HepG2 (cell line): ENCODE data around the gene LILRB4. TPM values are rescaled to one million over a fixed set of nuclear protein-coding genes. Genes with fewer than 3 reads are reported as not detected.

Source experiments
- CSRNP2 ChIP-seq: sonication (generic); formaldehyde crosslinking; conservative IDR thresholded peaks from 2 replicates; pipeline ENCODE4 v1.8.0; 2022; ENCODE audit warnings: low read depth, missing genetic modification reagents
- DNMT3B ChIP-seq: conservative IDR thresholded peaks from 2 replicates; pipeline ENCODE4 v1.6.1; 2016; ENCODE audit warnings: missing biosample characterization, control low read depth
- ETV5 ChIP-seq: IDR thresholded peaks from 2 replicates; pipeline ENCODE4 v1.6.1; 2018; ENCODE audit warnings: missing biosample characterization, missing genetic modification reagents, inconsistent platforms, borderline replicate concordance
- HNRNPK ChIP-seq: fragments of 200-400 bp; formaldehyde crosslinking; IDR thresholded peaks from 2 replicates; pipeline ENCODE4 v1.6.1; 2018; ENCODE audit warnings: low read length, low read depth, moderate library complexity, mild to moderate bottlenecking; ENCODE audit not compliant: poor library complexity, severe bottlenecking
- MAX ChIP-seq: IDR thresholded peaks from 2 replicates; pipeline ENCODE4 v1.6.1; 2012; ENCODE audit warnings: inconsistent platforms
- NRL ChIP-seq: sonication (generic); formaldehyde crosslinking; IDR thresholded peaks from 2 replicates; pipeline ENCODE4 v1.5.0; 2020; ENCODE audit warnings: missing genetic modification reagents, mild to moderate bottlenecking, moderate library complexity, borderline replicate concordance
- PRDM4 ChIP-seq: sonication (generic); formaldehyde crosslinking; IDR thresholded peaks from 2 replicates; pipeline ENCODE4 v1.9.0; 2021; ENCODE audit warnings: missing genetic modification reagents, borderline replicate concordance
- REPIN1 ChIP-seq: sonication (generic); formaldehyde crosslinking; IDR thresholded peaks from 2 replicates; pipeline ENCODE4 v1.8.0; 2022; ENCODE audit warnings: missing genetic modification reagents, low read depth, mild to moderate bottlenecking, borderline replicate concordance
- SNAPC5 ChIP-seq: sonication (generic); formaldehyde crosslinking; IDR thresholded peaks from 2 replicates; pipeline ENCODE4 v1.8.1; 2023; ENCODE audit warnings: mild to moderate bottlenecking, missing genetic modification reagents, borderline replicate concordance
- SP4 ChIP-seq: sonication (generic); formaldehyde crosslinking; IDR thresholded peaks from 2 replicates; pipeline ENCODE4 v1.8.1; 2023; ENCODE audit warnings: mild to moderate bottlenecking, missing genetic modification reagents
- STAT6 ChIP-seq: sonication (generic); formaldehyde crosslinking; IDR thresholded peaks from 2 replicates; pipeline ENCODE4 v1.4.0; 2020; ENCODE audit warnings: missing genetic modification reagents, mild to moderate bottlenecking, borderline replicate concordance
- TCF7 ChIP-seq: sonication (generic); IDR thresholded peaks from 2 replicates; pipeline ENCODE4 v1.6.1; 2016; ENCODE audit warnings: antibody characterized with exemption, low read depth
- THYN1 ChIP-seq: sonication (generic); formaldehyde crosslinking; IDR thresholded peaks from 2 replicates; pipeline ENCODE4 v1.8.1; 2023; ENCODE audit warnings: low read depth, mild to moderate bottlenecking, moderate library complexity, missing genetic modification reagents, borderline replicate concordance
- TRIM22 ChIP-seq: fragments of 450-650 bp; IDR thresholded peaks from 2 replicates; pipeline ENCODE4 v1.6.1; 2017
- ZNF567 ChIP-seq: sonication (generic); formaldehyde crosslinking; IDR thresholded peaks from 2 replicates; pipeline ENCODE4 v1.8.1; 2023; ENCODE audit warnings: mild to moderate bottlenecking, missing genetic modification reagents, borderline replicate concordance
- ZNF709 ChIP-seq: sonication (generic); formaldehyde crosslinking; IDR thresholded peaks from 2 replicates; pipeline ENCODE4 v1.5.0; 2020; ENCODE audit warnings: mild to moderate bottlenecking, missing genetic modification reagents
- ZNF775 ChIP-seq: sonication (generic); formaldehyde crosslinking; IDR thresholded peaks from 2 replicates; pipeline ENCODE4 v1.4.0; 2020; ENCODE audit warnings: missing genetic modification reagents, mild to moderate bottlenecking, moderate library complexity, borderline replicate concordance
- ZNF883 ChIP-seq: sonication (generic); formaldehyde crosslinking; IDR thresholded peaks from 2 replicates; pipeline ENCODE4 v1.5.1; 2020; ENCODE audit warnings: mild to moderate bottlenecking, missing genetic modification reagents; ENCODE audit errors: not compliant biosample characterization
- polyA plus RNA-seq, 8 experiments: library from polyadenylated mRNA; depleted of rRNA in 3 of 8; stranded (reverse) in 7 of 8; unstranded in 1 of 8; fragments of >200 nt; fragmentation: Illumina TruSeq in 4 of 8; extraction: Trizol in 4 of 8; gene quantifications; 2 replicates each; pipeline versions ENCODE4 v1.2.1 to v1.2.3, GENCODE V29; 2011 to 2016; ENCODE audit warnings: low read depth in 4 of 8, missing spikeins in 1 of 8, mixed read lengths in 1 of 8; ENCODE audit not compliant: insufficient read depth in 1 of 8
- total RNA-seq, 5 experiments: library from RNA; depleted of rRNA; stranded (reverse); fragments of >200 nt; fragmentation: Illumina TruSeq; extraction: Trizol; gene quantifications; 2 replicates each; pipeline ENCODE4 v1.2.3, GENCODE V29; 2016; ENCODE audit warnings: low read depth in 1 of 5

LILRB4 gene
- total and polyA plus RNA-seq, 2 of the 13 experiments (the other 11 are each of a cell fraction or from before 2014, with no cell fraction given), result not detected

GRCh38 chr19:54684527-54684926 is 21.7 kb downstream of the LILRB4 start (continued):
- no peak for TF ChIP-seq HNRNPK
- TF ChIP-seq REPIN1 (CRISPR knock-in tag), result no peak
- TF ChIP-seq DNMT3B (CRISPR knock-in tag), result no peak
- TF ChIP-seq TRIM22, result no peak
- no peak for TF ChIP-seq SP4 (CRISPR knock-in tag)
- no peak for TF ChIP-seq ZNF775 (CRISPR knock-in tag)
- no peak for TF ChIP-seq ZNF567
- no peak for TF ChIP-seq SNAPC5 (CRISPR knock-in tag)
- TF ChIP-seq ZNF709 (CRISPR knock-in tag), result 0 out of 2 replicates have a peak, but pooled peaks have one; percentile 23
- TF ChIP-seq THYN1 (CRISPR knock-in tag), result no peak
- TF ChIP-seq STAT6 (CRISPR knock-in tag), result no peak
- TF ChIP-seq CSRNP2 (CRISPR knock-in tag), result no peak
- no peak for TF ChIP-seq ETV5 (CRISPR knock-in tag)
- TF ChIP-seq PRDM4 (CRISPR knock-in tag), result 0 out of 2 replicates have a peak, but pooled peaks have one; percentile 41
- TF ChIP-seq ZNF883, result no peak
- TF ChIP-seq NRL (CRISPR knock-in tag), result no peak
- no peak for TF ChIP-seq MAX
- TF ChIP-seq TCF7, result no peak
